HG03039 (cell line): ENCODE measurements around the gene RAD52.
"Not testable (repeated sequence)": the region's sequence is repeated elsewhere in the genome, so short reads cannot be mapped to it uniquely, and the experiment has no call there.

Experiments
- ATAC-seq: cut with Tn5 transposase; IDR thresholded peaks from one replicate; pipeline ENCODE4 v1.9.1; 2021; ENCODE audit warnings: mild to moderate bottlenecking, moderate library complexity; ENCODE audit not compliant: unreplicated experiment

RAD52 gene

DNA sequence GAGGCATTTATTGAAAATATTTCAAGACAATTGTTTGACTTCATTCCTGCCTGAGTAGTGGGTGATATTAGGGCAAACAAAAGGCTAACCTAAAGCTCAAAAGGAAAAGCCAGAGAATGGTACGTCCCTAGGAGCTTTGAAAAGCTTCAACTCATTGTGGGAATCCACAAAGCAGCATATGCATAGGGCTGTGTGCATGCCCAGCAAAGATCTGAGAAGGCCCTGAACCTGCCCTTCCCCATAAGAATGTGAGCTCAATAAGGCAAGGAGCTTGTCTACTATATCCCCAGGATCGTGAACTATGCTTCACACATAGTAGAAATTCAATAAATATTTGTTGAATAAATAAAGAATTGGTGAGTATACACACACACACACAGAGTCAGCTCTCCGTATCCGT, 19.1 kb upstream of the RAD52 start:
- no peak for ATAC-seq

DNA sequence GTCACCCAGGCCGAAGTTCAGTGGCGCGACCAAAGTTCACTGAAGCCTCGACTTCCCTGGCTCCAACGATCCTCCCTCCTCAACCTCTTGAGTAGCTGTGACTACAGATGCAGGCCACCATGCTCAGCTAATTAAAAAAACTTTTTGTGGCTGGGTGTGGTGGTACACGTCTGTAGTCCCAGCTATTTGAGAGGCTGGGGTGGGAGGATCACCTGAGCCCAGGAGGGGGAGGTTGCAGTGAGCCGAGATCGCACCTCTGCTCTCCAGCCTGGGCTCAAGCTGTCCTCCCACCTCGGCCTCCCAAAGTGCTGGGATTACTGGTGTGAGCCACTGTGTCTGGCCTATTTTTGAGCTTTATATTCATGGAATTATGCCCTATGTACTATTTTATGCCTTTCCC, 18.1 kb upstream of the RAD52 start:
- no peak for ATAC-seq

DNA sequence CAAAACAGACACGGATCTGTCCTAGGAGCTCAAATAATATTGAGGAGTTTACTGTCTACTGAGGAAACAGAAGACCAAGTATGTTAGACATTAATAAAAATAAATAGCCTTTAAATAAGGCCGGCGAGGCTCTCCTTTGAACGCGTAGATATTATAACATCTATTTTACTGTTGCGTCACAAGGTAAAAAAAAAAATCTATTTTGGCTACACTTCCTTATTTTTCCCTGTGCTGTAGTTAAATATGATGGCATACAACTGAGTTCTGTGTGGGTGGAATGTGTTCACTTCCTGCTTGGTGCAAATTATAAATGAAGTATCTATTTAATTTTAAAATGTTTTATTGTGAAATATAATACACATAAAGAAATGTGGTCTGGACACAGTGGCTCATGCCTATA, 17.2 kb upstream of the RAD52 start:
- ATAC-seq: no peak

DNA sequence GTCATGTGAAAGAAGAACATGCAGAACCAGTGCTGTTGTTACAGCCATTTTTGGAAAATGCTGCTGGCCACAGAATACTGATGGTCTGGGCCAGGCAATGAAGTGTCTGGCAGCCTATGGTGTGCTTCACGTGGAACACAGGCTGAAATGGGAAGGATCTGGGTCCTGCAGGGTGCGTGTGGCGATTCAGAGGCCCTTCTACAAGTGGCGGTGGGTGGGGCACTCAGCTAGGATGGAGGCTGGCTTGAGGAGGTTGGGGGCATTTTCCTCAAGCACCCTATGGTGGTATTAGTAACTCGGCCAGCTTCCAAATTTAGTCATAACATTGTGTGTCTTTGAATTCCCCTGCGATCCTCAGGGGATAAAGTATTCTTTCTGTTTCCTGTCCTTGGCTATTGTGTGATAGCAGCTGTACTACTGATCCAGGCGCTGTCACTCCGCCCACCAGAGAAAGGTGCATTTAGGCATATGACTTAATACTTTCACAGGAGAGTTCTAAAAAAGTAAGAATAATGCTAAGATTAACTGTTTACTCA, 9.2 kb upstream of the RAD52 start:
- ATAC-seq: no peak

DNA sequence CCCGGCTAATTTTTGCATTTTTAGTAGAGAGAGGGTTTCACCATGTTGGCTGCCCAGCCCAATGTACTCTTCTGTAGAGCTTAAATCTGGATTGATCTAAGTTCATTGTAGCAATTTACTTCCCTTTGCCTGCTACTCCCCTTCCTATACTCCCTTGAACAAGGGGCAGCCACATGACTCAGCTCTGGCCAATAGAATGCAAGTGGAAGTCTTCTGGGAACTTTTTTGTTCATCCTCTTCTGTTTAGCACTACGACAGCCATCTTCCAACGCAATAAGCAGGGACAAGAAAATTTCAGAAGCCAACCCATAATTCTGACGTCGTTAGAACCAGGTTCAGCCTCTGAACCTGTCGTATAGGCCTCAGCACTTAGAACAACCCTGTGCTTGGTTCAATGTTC, 6.4 kb upstream of the RAD52 start:
- ATAC-seq: no peak

DNA sequence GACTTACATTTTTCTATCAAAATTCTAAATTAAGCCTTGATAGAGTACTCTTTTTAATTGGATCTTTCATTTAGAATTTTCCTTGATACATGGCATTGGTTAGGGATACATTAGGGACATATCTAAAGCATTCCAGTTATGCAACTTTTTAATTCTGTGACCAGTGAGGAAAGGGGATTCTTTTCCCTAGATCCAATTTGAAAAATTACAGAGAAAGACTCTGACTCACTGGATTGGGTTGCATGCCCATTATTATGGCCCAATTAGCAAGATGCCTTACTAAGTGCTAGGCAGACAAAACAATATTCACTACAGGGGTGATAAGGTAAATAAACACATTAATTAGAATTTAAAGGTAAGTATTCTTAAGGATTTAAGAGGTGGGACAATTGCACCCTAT, 5.2 kb upstream of the RAD52 start:
- ATAC-seq: no peak

DNA sequence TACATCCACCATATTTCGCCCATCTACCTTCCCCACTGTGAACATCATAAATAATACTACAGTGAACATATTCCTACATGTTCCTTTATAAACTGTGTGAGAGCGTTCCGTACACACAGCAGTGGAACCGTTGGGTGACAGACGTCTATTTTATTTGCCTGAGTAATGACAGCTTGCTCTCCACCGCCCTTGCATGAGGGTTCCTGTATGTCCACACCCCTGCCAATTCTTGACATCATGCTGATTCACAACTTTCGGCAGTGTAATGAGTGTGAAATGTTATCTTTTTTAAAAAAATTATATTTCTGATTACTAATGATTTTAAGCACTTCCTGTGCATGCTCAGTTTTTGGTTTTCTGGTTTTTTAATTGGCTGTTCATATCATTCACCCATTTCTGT, 4.3 kb upstream of the RAD52 start:
- no peak for ATAC-seq

DNA sequence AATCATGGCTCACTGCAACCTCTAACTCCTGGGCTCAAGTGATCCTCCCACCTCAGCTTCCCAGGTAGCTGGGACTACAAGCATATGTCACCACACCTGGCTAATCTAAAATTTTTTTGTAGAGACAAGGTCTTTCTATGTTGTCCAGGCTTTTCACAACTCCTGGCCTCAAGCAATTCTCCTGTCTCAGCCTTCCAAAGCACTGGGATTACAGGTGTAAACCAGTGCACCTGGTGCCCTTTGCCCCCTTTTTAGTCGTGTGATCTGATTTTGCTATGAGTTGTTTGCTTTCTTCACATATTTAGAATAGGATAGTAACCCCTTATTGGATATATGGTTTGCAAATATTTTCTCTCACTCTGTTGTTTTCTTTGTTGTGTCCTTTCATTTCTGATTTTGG, 1.7 kb upstream of the RAD52 start:
- ATAC-seq: no peak

DNA sequence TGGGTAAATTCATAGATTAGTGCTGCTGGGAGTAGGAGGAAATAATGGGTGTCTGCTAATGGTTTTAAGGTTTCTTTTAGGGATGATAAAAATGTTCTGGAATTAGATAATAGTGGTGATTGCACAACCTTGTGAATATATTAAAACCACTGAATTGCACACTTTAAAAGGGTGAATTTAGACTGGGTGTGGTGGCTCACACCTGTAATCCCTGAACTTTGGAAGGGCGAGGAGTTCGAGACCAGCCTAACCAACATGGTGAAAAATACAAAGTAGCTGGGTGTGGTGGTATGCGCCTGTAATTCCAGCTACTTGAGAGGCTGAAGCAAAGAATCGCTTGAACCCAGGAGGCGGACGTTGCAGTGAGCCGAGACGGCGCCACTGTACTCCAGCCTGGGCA, 1.3 kb downstream of the RAD52 start:
- no peak for ATAC-seq

DNA sequence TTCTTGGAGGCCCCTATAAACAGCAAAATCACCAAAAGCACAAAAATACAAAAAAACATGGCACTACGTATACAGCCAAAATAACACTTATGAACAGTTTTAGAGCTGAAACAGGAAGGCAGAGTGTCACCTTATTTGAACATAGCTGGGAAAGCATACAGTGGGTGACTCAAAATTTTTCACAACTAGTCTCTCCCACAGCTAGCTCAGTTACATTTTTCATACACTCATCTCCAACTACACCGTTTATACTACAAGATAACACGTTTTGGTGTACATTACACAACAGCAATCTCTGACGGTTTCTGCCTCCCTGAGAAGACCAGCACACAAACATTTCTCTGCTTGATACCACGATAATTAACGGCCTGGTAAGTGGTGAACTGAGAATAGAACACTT, 2.9 kb downstream of the RAD52 start:
- no peak for ATAC-seq

DNA sequence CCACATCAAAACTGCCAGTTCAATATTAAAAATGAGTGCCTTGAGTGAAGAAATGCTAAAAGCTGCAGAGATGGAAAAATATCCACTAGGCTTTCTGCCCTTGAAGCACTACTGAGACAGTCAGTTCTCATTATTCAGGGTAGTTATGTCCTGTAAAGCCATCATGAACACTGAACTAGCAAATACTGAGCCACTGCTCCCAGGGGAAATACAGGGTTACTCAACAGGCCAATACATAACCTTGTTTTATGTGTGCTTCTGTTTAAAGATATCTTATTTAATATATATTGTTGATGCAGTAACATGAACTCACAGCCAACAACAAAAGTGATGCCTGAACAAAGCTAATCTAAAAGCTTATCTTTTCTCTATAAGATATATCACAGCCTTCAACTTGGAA, 3.3 kb downstream of the RAD52 start:
- ATAC-seq: no peak

DNA sequence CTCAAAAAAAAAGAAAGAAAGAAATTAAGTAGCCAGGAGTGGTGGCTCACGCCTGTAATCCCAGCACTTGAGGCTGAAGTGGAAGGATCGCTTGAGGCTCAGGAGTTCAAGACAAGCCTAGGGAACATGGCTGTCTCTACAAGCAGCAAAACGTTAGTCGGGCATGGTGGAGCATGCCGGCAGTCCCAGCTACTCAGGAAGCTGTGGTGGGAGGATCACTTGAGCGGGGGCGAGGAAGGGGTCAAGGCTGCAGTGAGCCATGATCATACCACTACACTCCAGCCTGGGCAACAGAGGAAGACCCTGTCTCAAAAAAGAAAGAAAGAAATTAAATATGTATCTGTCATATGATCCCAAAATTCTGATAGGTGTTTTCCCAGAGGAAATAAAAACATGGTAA, 5.3 kb downstream of the RAD52 start:
- ATAC-seq: no peak

DNA sequence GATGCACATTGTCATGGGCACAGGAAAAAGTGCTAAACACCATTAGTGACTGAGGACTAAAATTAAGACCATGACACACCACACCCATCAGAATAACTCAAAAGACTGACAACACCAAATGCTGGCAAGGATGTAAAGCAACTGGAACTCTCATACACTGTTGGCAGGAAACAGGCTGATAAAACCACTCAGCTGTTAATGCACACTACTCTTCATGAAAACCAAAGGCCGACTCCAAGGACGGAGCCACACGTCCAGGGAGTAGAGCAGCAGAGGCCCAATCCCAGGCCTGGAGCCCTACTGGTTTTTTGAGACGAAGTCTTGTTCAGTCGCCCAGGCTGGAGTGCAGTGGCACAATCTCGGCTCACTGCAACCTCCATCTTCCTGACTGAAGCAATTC, 6.4 kb downstream of the RAD52 start:
- no peak for ATAC-seq

DNA sequence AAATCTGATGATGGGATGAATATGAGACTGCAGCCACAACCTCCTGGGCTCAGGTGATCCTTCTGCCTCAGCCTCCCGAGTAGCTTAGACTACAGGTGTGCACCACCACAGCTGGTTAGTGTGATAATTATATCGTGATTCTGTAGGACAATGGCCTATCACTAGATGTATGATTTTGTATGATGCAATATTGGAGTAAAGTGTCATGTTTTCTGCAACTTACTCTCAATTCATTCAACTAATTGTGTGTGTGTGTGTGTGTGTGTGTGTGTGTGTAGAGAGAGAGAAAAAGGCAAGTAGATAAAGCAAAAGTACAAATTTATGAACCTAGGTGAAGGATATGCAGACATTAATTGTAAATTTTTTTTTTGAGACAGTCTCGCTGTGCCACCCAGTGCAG, 10.7 kb downstream of the RAD52 start:
- no peak for ATAC-seq

DNA sequence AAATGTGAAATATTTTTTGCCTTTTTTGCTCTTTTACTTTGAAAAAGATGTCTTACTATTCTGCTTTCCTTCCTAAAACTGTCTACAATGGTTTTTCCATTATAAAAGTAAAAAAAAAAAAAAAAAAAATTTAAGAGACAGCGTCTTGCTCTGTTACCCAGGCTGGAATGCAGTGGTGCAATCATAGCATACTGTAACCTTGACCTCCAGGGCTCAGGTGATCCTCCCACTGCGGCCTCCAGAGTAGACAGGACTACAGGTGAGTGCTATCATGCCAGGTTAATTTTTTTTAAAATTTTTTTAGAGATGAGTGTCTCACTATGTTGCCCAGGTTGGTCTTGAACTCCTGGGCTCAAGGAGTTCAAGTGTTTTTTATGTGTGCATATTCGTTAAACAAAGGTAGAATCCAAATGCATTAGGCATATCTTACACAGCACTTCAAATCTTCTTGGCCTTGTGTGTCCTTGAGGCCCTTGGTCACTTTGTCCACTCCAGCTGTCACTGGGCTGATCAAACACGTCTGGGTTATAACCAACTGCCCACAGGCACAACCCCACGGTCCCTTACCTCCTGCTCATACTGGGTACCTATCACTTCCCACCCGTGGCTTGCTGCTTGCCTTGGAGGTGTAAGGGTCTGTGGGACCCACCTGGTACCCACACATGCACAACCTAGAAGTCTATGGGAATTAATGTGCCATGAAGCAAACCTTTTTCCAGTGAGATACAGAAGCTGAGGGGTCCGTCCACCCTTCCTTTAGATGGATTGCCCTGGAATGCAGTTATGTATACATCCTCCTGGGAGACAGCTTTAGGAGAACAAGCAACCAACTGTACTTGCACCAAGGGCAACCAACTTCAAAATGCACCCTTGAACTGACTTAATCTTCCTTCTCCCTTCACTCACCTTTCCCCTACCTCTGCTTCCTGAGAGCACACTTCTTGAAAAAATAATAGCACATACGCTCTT, 12.8 kb downstream of the RAD52 start:
- ATAC-seq: no peak

DNA sequence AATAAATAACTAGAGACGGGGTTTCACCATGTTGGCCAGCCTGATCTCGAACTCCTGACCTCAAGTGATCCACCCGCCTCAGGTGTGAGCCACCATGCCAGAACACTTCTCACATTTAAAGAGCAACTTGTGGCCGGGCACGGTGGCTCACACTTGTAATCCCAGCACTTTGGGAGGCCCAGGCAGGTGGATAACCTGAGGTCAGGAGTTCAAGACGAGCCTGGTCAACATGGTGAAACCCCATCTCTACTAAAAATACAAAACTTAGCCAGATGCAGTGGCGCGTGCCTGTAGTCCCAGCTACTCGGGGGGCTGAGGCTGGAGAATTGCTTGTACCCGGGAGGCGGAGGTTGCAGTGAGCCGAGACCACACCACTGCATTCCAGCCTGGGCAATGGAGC, 13.6 kb downstream of the RAD52 start:
- ATAC-seq: not testable (repeated sequence)

DNA sequence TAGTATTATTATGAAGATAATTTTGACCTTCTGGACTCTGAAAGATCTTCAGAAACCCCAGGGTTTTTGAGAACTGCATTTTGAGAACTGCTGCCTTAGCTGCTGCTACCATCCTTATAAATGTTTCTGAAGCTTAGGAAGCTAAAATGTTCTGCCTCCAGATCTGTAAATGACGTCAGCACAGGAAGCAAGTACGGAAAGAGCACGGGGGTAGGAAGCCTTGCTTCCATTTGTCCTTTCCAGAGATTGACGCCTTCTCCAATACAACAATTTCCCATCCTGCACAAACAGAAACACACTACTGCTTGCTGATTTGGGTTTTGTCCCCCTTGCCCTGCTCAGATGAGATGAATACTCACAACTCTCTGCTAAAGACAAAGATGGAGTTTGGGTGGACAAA, 17.9 kb downstream of the RAD52 start:
- ATAC-seq: no peak

DNA sequence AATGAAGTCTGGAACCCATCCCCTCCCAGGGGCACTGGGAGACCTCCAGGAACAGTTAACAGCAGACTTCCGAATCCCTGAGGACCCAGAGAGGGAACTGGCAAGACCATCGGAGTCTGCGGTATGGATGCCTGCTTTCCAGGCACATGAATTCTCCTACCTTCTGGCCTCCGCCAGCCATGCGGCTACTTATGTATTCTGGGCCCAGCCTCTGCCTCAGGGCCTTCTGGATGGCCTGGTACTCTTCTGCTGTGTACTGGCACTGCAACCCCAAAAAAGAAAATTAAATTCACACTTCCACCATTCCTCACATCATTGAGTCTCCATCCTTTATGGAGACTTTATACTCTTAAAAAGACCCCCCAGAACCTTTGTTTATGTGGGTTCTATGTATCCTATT, 18.4 kb downstream of the RAD52 start:
- no peak for ATAC-seq

DNA sequence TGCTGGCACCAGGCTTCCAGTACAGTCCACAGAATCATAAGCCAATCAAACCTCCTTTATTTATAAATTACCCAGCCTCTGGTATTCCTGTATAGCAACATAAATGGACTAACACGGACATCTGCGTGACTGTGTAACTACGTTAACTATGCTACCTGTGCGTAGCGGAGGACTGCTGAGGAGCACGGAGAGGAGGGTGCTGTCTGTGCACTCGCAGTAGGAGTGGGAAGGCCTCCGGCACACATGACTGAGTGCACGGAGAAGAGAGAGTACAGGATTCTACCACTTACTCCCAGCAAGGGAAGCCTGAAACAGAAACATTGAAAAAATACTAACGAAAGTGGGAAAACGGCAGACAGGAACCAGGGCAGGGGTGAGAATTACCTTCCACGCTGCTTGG, 22.9 kb downstream of the RAD52 start:
- ATAC-seq: no peak

DNA sequence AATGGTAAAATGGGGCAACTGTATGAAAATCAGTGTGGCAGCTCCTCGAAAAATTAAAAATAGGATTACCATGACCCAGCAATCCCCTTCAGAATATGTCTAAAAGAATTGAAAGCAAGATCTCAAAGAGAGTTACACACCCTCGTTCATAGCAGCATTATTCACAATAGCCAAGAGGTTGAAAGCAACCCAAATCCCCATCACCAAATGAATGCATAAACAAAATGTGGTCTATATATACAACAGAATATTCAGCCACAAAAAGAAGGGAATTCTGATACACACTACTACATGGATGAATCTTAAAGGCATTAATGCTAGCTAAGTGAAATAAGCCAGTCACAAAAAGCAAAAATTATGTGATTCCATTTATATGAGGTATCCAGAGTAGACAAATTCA, 27.2 kb downstream of the RAD52 start:
- no peak for ATAC-seq

DNA sequence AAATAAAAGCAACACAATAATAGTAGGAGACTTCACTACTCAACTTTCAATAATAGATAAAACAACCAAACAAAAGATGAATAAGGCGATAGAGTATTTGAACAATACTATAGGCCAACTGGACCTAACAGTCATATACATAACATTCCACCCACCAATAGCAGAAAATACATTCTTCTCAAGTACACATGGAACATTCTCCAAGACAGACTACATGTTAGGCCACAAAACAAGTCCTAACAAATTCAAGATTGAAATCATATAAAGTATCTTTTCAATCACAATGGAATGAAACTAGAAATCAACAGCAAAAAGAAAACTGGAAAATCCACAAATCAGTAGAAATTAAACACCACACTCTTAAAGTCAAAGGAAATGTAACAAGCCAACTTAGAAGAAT, 28.8 kb downstream of the RAD52 start:
- ATAC-seq: no peak

DNA sequence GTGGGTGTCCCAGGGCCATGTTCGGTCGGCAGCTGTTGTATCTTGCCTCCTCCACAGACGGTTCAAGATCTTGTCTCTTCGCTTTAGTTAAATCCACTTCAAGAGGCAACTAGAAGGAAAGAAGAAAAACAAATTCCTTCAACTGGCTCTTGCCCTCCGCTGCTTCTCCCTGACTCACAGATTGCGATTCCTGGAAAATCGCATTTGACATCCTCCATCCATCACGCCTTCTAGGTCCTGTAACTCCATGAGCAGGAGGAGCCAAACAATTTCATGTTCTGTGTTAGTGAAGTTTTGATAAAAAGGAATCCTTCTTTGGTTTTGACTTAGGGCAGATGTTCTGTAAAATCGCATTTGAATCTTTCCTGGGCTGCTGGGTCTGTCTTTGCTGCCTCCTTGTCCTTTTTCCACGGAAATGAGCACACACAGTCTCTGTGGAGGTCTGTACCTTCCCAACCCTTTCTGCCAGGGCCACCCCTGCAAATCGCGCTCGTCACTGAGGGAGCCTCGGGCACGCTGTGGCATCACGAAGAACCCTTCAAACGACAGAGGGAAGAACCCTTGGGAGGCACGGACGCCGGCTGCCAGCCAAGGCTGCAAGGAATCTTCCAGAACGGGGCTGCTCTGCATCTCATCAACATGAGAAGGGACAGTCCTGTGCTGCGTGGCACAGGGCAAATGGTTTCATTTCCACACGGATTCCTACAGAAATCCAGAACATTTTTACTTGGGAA, 32.6 kb downstream of the RAD52 start:
- no peak for ATAC-seq
